K562 (cell line): ENCODE results near the gene LY6G6C. TPM values are rescaled to one million over a fixed set of nuclear protein-coding genes. Genes with fewer than 3 reads are reported as not detected.
A peak's percentile ranks its signal among the peaks of the same experiment; 100 is the strongest.

ENCODE experiments used
- ATAC-seq: fragments of 200-7000 bp; cut with Tn5 transposase; 3 replicates; pipeline ENCODE4 v1.9.1; 2020; ENCODE audit warnings: moderate library complexity
- BruUV-seq: library from RNA; stranded (reverse); fragments of 400-500 nt; replicated peaks from 2 replicates; lab custom pipeline; 2021; lab: Mats Ljungman, UMichigan
- CTCF ChIA-PET: fragments of 300-600 bp; formaldehyde crosslinking; extraction: SDS; loops from one replicate; lab custom pipeline; 2021; ENCODE audit warnings: low intra/inter-chr PET ratio; lab: Yijun Ruan, JAX
- POLR2A ChIA-PET: fragments of 300-600, 350-650 bp; sonication (Branson Sonifier 250); formaldehyde crosslinking; extraction: SDS; loops from one replicate; lab custom pipeline; 2021; ENCODE audit warnings: antibody characterized with exemption, inconsistent platforms; lab: Yijun Ruan, JAX
- DNase-seq, 4 experiments: peaks; one replicate each; pipeline versions ENCODE4 v3.0.0 to v3.0.0-alpha.2; 2011 to 2018; ENCODE audit warnings: low spot score in 3 of 4, mixed read lengths in 3 of 4; ENCODE audit errors: extremely low read depth in 1 of 4
- FAIRE-seq: peaks from 2 replicates; lab custom pipeline; 2011; peaks lifted over from hg19 to GRCh38; lab: Jason Lieb, UNC
- H2AFZ ChIP-seq: 2 replicates; pipeline ENCODE4 v1.6.0; 2011; ENCODE audit warnings: low read depth, low read length, control low read depth, inconsistent platforms
- H3K27ac ChIP-seq: fragments of 200-600 bp; 3 replicates; pipeline ENCODE4 v1.8.0; 2011; ENCODE audit warnings: low read depth, mild to moderate bottlenecking, control low read depth, inconsistent platforms, low read length, moderate library complexity, mixed read lengths; ENCODE audit errors: extremely low read depth
- H3K27me3 ChIP-seq, 2 experiments: fragments of 300-600 bp in 1 of 2; 2 replicates in 1 of 2; 3 replicates in 1 of 2; pipeline versions ENCODE4 v1.6.0 to v1.8.0; 2011; ENCODE audit warnings: inconsistent platforms in 2 of 2, low read length in 2 of 2, mild to moderate bottlenecking in 1 of 2, mixed read lengths in 1 of 2, moderate library complexity in 1 of 2; ENCODE audit not compliant: control insufficient read depth in 2 of 2, insufficient read depth in 2 of 2
- H3K36me3 ChIP-seq: fragments of 300-600 bp; 3 replicates; pipeline ENCODE4 v1.8.0; 2011; ENCODE audit warnings: mild to moderate bottlenecking, low read length, inconsistent platforms; ENCODE audit not compliant: control insufficient read depth, insufficient read depth
- H3K4me1 ChIP-seq, 2 experiments: fragments of 200-600 bp in 1 of 2; replicated peaks in 1 of 2; 2 replicates in 1 of 2; 3 replicates in 1 of 2; pipeline versions ENCODE4 v1.5.1 to v1.8.0; 2011; ENCODE audit warnings: inconsistent platforms in 2 of 2, low read length in 2 of 2, mild to moderate bottlenecking in 1 of 2, mixed read lengths in 1 of 2, moderate library complexity in 1 of 2; ENCODE audit not compliant: control insufficient read depth in 2 of 2, insufficient read depth in 2 of 2
- H3K4me2 ChIP-seq: 2 replicates; pipeline ENCODE4 v1.6.1; 2011; ENCODE audit warnings: low read length, control low read depth, inconsistent platforms, mixed read lengths; ENCODE audit not compliant: insufficient read depth
- H3K4me3 ChIP-seq: fragments of 200-600 bp; sonication (generic), shearing (Covaris generic); 2 replicates; pipeline ENCODE4 v1.5.1; 2016; ENCODE audit warnings: control low read depth, inconsistent platforms
- H3K79me2 ChIP-seq: fragments of 200-600 bp; 3 replicates; pipeline ENCODE4 v1.8.0; 2011; ENCODE audit warnings: low read length, inconsistent platforms; ENCODE audit not compliant: control insufficient read depth, insufficient read depth
- H3K9ac ChIP-seq, 2 experiments: 2 replicates each; pipeline versions ENCODE4 v1.6.0 to v1.6.1; 2011; ENCODE audit warnings: low read depth in 2 of 2, low read length in 2 of 2, control low read depth in 1 of 2, inconsistent platforms in 1 of 2, mild to moderate bottlenecking in 1 of 2, mixed read lengths in 1 of 2; ENCODE audit not compliant: insufficient read depth in 1 of 2
- H3K9me1 ChIP-seq: one replicate; pipeline ENCODE4 v1.6.0; 2011; ENCODE audit warnings: inconsistent platforms, mild to moderate bottlenecking, low read length, moderate library complexity; ENCODE audit not compliant: control insufficient read depth, insufficient read depth
- H3K9me3 ChIP-seq: replicated peaks from 2 replicates; pipeline ENCODE4 v1.5.1; 2011; ENCODE audit warnings: low read depth, low read length, inconsistent platforms; ENCODE audit not compliant: control insufficient read depth, insufficient read depth
- H4K20me1 ChIP-seq: replicated peaks from 2 replicates; pipeline ENCODE4 v1.6.1; 2011; ENCODE audit warnings: low read length, inconsistent platforms, mixed read lengths; ENCODE audit not compliant: control insufficient read depth, insufficient read depth
- BCOR ChIP-seq: fragments of 450-650 bp; IDR thresholded peaks from 2 replicates; pipeline ENCODE4 v1.6.1; 2016
- ETV5 ChIP-seq: sonication (generic); formaldehyde crosslinking; IDR thresholded peaks from 2 replicates; pipeline ENCODE4 v1.4.0; 2020; ENCODE audit warnings: low read depth, mild to moderate bottlenecking, missing genetic modification reagents
- KDM1A ChIP-seq, 2 experiments: fragments of 450-650 bp; IDR thresholded peaks; 2 replicates each; pipeline ENCODE4 v1.6.1; 2016; ENCODE audit warnings: mild to moderate bottlenecking in 2 of 2
- ZBTB34 ChIP-seq: fragments of 250-450 bp; sonication (Bioruptor Pico); IDR thresholded peaks from 2 replicates; pipeline ENCODE4 v1.8.0; 2021; ENCODE audit warnings: mild to moderate bottlenecking, moderate library complexity
- ZKSCAN8 ChIP-seq: fragments of 200-800 bp; sonication (Bioruptor generic); IDR thresholded peaks from 2 replicates; pipeline ENCODE4 v1.6.1; 2016; ENCODE audit warnings: missing genetic modification characterization, missing compliant biosample characterization
- ZNF121 ChIP-seq: sonication (generic); formaldehyde crosslinking; conservative IDR thresholded peaks from 2 replicates; pipeline ENCODE4 v1.8.0; 2022; ENCODE audit warnings: missing genetic modification reagents
- WGBS: fragments of 100-300 bp; shearing (Covaris generic); methylation state at CpG from one replicate; pipeline ENCODE4 v1.1.6; 2016; ENCODE audit warnings: low coverage, mixed read lengths; ENCODE audit not compliant: insufficient coverage; ENCODE audit errors: missing lambda C conversion rate; 5-methylcytosine and 5-hydroxymethylcytosine counted together
- in situ Hi-C: fragments of 300-500 bp; cut with MboI; formaldehyde crosslinking; loops from 4 replicates; pipeline ENCODE4 v1.15.0; 2018; ENCODE audit warnings: inconsistent platforms, mixed read lengths
- intact Hi-C: fragments of 100-400 bp; cut with micrococcal nuclease; formaldehyde crosslinking; loops from 2 replicates; pipeline ENCODE4 v1.14.2; 2022
- polyA plus RNA-seq, 8 experiments: library from polyadenylated mRNA; depleted of rRNA in 4 of 8; stranded (reverse) in 5 of 8; unstranded in 3 of 8; fragments of >200 nt; fragmentation: Nextera tagmentation in 2 of 8; fragmentation: Illumina TruSeq in 1 of 8; extraction: Ambion mirVana in 2 of 8; extraction: Trizol in 1 of 8; gene quantifications; 2 replicates each; pipeline versions ENCODE4 v1.2.1 to v1.2.3, GENCODE V29; 2011 to 2014; ENCODE audit warnings: inconsistent platforms in 1 of 8, missing spikeins in 1 of 8
- total RNA-seq, 7 experiments: library from RNA; depleted of rRNA in 6 of 7; stranded (reverse); fragments of >200 nt in 6 of 7; fragmentation: Illumina TruSeq in 2 of 7; extraction: Trizol in 2 of 7; gene quantifications; 2 replicates each; pipeline versions ENCODE4 v1.2.1 to v1.2.3, GENCODE V29; 2011 to 2021; ENCODE audit warnings: low replicate concordance in 1 of 7

The LY6G6C gene
- total and polyA plus RNA-seq, 9 of the 15 experiments (the other 6 are each of a cell fraction or from before 2014, with no cell fraction given), result 0.06 to 0.20 TPM; not detected in 7

- intact Hi-C loops, result no loop called here
- TF ChIP-seq ZNF121 (CRISPR knock-in tag) (peak; percentile 98), ZKSCAN8 (no peak), BCOR (peak; percentile 78), KDM1A (IDR thresholded peaks at IDR 0.05) (peak; percentile 34 to 57; a peak in 2 of 4 replicates), ETV5 (CRISPR knock-in tag) (no peak), ZBTB34 (CRISPR knock-in tag) (no peak)
- CTCF ChIA-PET, result no interaction called here
These were observed 13.3 kb downstream of the LY6G6C start for GRCh38 chr6:31708224-31708623.

More at GRCh38 chr6:31708224-31708623, 13.3 kb downstream of the LY6G6C start:
- Histone ChIP-seq H3K27ac (no peak overlapping the region), H3K9me3 (no peaks in the 10 kb centered on the region), H2AFZ (no peak overlapping the region), H3K9ac (no peak overlapping the region), H3K36me3 (no peaks in the 10 kb centered on the region), H3K4me3 (no peak overlapping the region), H3K4me2 (no peak overlapping the region), H4K20me1 (no peaks in the 10 kb centered on the region), H3K9me1 (no peaks in the 10 kb centered on the region), H3K27me3 (no peaks in the 10 kb centered on the region), H3K79me2 (peaks cover 4% of the 10 kb centered on the region; the same call in 1 of the 3 replicates), H3K4me1 (peaks cover 29 to 42% of the 10 kb centered on the region in 2 experiments)
- ATAC-seq, result no peak
- BruUV-seq, result no TSS peak
- WGBS, result 82% methylated on average over 3 of the region's 3 CpGs
- POLR2A ChIA-PET, result interaction anchor here (0.6 to 12.4 kb wide), 4 partner anchors 18 to 160 kb away, joined by 3 to 223 read pairs (median 4); partner anchors contain the start of genes DDAH2, LY6G6C and MPIG6B
- no peak for FAIRE-seq
- DNase-seq, result no peak
- in situ Hi-C loops, result no loop called here
